CD1c-positive myeloid dendritic cell (primary cell): ENCODE data around the gene OBI1.

ENCODE experiments used
- DNase-seq: peaks from one replicate; pipeline ENCODE4 v3.0.0-alpha.2; 2016; ENCODE audit errors: extremely low spot score

OBI1 gene

GRCh38 chr13:78658630-78659449 is at the start of gene OBI1:
Gene OBI1, minus strand, starts transcription at chr13:78659155. Its CDS starts 35 bp downstream, at chr13:78659120.
- peak; percentile 94 for DNase-seq

- DNase-seq = no peak
Measured at GRCh38 chr13:78701383-78701782, 42.4 kb upstream of the OBI1 start.

GRCh38 chr13:78700121-78700910 is 41.4 kb upstream of the OBI1 start:
- no peak for DNase-seq

DNA sequence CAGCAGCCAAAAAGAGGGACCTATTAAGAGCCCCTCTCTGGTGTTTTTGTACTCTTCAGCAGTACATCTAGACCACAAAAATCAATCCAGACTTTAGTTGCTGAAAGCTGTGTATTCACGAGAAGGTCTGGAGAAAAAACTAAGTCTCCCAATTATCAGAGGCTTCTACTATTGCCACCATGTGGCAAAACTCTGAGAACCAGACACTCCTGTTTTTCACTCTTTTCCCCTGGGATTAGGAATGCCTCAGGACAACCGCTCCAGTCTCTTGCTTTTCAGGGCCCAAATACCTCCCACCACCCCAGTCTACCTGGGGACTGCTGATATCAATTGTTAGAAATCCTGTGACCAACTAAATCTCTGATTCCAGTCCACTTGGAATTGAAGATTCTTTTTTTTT is 30.1 kb upstream of the OBI1 start:
- DNase-seq = no peak

DNA sequence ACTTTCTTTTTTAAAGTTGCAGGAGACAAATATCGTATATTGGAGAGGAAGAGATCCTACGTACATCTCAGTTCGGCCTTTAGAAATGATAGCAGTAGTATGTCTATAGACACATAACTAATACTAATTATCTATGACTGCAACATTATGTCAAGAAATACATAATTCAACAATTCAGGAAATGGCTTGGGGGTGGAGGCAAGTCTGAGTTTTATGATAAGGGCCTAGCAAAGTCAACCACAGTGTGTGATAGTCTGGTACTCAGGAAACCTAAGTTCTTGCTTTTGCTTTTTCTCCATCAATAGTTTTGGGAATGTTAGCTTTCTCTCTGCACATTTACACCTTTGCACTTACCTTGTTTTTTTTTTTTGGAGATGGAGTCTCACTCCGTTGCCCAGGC is 27.5 kb upstream of the OBI1 start:
- no peak for DNase-seq

DNA sequence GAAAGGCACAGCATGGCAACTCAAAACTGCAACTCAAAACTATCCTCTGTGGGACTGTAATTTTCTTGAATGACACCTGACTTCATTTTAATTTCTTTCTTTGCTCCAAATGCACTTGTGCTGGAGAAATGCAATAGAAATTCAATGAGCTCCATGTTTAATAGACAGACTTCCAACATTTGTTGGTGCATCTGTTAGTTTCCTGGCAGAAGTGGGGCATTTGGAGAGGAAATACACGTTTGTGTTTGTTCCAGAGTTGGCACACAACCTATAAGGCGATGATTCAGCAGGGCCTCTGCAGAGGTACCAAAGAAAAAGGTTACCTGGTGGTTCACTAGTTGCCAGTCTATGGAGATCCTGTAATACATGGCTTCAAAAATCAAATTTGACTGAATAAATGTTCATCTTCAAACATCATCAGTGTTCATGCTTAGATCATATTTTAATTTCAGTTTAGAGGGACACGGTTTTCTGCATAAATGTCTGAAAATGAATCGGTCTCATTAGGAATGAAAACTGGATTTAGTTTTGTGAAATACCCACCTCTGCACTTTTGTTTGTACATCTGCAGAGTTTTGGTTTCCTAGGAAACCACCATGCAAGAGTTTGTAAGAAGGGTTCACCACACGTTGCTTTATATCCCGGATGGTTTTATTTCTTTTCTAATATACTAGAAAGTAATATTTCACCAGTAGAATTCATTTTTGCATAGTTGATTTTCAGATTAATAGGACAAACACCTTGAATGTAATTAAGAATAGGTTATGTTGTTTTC is 21.8 kb upstream of the OBI1 start:
- DNase-seq = no peak

- no peak for DNase-seq
Measured at GRCh38 chr13:78680115-78680561, 21.2 kb upstream of the OBI1 start.

GRCh38 chr13:78679329-78679728 is 20.4 kb upstream of the OBI1 start:
- no peak for DNase-seq

DNA sequence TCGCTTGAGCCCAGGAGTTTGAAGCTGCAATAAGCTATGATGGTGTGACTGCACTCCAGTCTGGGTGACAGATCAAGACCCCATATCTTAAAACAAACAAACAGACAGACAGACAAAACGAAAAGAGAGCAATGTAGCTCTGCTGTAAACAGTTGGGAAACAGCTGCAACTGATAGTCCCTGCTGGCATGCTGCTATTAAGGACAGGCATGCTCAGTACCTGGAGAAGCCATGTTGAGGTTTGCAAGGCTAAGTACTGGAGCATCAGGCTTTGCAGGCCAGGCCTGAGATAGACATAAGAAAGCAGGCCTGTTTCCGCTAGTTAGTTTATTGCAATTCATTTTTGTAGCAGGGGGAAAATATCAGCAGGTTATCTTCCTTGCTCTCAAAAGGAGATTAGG is 16.2 kb upstream of the OBI1 start:
- DNase-seq = no peak

- no peak for DNase-seq
Measured at GRCh38 chr13:78674638-78675037, 15.7 kb upstream of the OBI1 start.

DNA sequence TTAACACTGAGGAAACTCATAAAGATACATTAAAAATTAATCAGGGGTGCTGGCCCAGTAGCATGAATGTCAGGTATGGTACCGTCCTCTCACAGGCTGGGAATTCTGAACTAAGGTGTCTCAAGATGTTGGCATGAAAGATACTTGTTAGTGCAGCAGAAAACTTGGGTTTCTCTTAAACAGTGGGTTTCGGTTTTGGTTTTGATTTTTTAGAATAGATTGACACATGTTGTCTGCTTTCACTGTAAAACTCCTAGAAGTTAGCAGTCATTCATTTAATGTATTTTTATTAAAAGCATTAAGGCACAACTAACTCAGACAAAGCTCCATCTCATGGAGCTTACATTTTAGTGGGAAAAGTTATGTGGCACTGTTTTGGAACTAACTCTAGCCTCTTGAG is 3.5 kb upstream of the OBI1 start:
- no peak for DNase-seq

DNA sequence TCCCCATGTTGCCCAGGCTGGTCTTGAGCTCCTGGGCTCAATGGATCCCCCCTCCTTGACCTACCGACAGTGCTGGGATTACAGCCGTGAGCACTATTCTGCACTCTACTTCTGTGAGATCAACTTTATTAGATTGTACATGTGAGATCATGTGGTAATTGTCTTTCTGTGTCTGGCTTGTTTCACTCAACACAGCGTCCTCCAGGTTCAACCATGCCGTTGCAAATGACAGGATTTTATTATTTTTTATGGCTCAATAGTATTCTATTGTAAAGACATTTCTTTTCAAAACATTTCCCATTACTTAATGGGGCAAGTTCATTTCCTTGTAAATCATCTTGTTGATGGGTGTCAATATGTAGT is 1.5 kb upstream of the OBI1 start:
- DNase-seq = no peak

DNA sequence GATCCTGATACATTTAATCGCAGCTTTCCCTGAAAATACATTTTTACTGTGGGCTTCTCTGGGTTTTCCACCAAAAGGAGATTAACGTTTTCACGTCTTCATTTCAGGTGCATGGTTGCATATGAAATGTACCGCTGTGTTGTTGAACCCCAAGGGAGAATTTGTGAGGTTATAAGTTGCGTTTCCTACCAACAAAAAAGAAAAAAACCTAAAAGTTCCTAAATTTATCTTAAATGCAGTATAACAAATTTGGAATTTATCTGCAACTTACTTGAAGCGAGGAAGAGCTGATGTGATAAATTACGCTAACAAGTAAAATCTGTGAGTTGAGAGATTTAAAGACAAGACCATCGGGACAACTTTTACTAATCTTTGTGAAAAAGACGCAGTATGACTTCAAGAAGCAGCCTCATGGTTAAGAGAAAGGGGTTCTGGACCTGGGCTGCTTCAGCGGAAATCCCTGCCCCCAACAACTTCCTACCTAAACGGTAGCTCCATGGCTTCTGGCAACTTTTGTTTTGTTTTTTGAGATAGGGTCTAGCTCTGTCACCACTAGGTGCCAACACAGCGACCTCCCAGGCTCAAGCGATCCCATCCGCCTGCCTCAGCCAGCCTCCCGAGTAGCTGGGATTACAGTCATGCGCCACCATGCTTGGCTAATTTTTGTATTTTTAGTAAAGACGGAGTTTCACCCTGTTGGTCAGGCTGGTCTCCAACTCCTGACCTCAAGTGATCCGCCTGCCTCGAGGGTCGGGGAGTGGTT is 958 bp upstream of the OBI1 start:
- peak; percentile 4 for DNase-seq

DNA sequence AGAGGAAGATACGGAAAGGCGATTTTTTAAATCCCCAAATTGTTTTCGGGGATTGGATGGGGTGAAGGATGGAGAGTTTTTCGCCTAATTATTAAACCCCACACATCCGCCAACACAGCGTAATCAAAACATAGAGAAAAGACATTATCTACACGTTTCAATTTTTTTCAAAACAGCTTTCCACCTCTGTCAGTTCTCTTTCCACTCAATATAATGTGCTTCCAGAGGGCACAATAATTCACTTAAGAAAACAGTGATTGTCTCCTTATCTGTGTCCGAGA is 435 bp upstream of the OBI1 start:
- DNase-seq = no peak

- DNase-seq = no peak
Measured at GRCh38 chr13:78657699-78658629, 991 bp downstream of the OBI1 start.

DNA sequence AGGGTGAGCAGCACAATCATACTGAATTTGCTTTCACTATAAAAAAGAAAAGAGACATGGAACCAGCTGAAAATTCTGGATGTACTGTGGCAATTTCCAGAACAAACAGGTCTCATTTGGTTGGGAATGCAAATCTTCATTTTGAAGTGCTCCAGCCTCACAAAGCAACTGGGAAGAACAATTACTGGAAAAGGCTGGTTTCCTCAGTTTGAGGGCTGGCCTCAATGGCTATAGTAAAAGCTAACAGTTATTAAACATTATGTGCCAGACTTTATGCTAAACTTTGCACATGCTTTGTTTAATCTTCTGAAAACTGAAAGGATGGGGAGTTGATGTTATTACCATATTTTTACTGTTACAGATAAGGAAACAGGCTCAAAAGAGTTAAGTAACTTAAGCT is 3.0 kb downstream of the OBI1 start:
- no peak for DNase-seq

DNA sequence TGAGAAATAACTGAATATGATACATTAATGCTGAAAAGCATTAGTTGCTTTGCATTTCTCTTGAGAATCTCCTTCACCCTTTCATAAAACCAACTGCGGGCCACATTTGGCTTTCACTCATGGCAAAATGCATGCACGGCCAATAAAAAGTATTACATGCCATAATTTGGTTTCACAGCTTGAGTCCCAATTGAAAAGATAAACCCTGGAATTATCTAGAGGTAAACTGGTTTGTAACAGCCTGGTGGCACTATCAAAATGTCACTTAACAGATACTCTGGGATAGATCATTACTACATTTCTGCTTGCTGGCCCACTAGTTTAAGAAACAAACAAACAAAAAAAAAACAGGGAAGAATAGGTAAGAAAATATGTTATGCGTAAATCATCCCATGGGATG is 3.9 kb downstream of the OBI1 start:
- no peak for DNase-seq

DNA sequence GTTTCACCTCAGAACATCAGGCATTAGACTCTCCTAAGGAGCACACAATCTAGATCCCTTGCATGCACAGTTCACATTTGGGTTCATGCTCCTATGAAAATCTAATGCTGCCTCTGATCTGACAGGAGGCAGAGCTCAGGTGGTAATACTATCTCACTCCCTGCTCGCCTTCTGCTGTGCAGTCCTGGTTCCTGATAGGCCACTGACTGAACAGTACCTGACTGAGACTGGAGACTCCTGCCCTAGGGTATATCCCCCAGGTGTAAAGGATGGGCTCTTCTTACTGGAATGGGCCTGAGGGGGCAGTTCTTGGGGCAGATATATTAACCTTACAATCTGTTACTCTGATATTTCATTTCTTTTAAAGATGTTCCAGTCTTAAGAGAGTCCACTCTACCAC is 6.3 kb downstream of the OBI1 start:
- DNase-seq = no peak

- no peak for DNase-seq
Measured at GRCh38 chr13:78650717-78651083, 8.3 kb downstream of the OBI1 start.

DNA sequence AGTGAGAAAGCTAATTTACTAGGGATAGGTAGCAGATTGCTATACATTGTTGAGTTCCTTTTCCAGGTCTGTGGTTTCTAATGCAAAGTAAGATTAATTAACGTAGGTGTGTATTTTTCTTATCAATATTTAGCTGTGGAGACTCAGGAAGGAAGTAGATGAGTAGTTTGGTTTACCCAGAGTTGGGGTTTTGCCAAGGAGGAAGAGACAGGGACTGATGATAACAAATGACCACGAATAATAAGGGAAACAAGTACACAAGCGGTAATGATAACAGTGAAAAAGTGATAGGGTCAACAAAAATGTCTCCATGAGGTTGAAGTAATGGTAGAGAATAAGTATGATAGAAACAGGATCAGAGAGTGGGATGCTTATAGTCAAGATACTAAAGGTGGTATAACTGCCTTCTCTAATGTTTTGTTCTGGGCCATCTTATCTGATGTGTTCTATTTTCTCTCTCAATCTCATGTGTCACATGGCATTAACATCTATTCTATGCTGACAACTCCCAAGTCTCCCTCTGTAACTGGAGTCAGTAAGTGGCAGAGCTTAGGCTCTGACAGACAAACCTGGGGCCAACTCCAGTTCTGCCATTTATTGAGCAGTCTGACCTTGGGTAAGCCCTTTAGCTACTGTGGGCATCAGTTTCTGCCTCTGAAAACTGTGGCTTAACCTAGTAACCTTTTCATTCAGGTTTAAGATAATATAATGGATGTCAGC is 8.8 kb downstream of the OBI1 start:
- no peak for DNase-seq
